Mesenteric fat pad (tissue), 1 donor: Measurements from ENCODE around the gene GNG12. TPM values are rescaled to one million over a fixed set of nuclear protein-coding genes. Genes with fewer than 3 reads are reported as not detected.

Source experiments
- DNase-seq: peaks from one replicate; pipeline ENCODE4 v3.0.0-alpha.2; 2020; ENCODE audit warnings: low spot score
- total RNA-seq: library from RNA; stranded (reverse); fragmentation: NEBNext Ultra II Directional; extraction: Animal tissue kit (Norgen Biotek cat#: 25700); gene quantifications from one replicate; pipeline ENCODE4 v1.2.1, GENCODE V29; 2021
- donor health status: DM: yes; HTN: yes; CAD: no.

GNG12 gene
- total RNA-seq, 1 donor from 2014 or later, result 128 TPM

DNA sequence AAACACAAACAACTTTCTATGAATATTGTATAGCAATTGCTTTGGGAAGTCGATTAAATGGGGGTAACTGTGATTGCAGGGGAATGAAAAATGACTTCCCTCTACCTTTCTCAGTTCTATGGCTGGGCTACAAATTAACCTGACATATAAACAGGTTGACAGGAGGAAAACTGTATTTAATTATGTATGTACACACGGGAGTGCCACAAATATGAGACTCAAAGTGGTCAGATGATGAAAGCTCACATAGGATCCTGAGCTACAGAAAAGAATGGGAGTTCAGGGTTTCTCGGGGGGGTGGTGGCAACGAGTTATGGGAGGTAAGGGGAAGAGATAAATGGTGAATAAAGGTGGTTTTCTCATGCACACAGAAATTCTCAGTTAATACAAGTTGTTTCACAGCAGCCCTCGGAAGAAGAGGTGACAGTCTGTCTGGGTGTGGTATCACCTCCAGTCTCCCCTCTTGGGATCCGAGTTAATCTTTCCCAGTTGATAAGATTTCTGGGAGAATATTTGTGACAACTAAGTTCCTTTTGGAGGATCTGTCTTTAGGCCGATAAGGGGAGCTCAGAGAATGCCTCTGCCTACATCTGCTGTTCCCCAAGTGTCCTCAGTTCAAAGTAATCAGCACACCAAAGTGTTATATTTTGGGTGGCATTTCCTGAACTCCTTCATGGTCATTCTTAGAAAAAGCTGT, 122.0 kb downstream of the GNG12 start:
- DNase-seq, result no peak

DNA sequence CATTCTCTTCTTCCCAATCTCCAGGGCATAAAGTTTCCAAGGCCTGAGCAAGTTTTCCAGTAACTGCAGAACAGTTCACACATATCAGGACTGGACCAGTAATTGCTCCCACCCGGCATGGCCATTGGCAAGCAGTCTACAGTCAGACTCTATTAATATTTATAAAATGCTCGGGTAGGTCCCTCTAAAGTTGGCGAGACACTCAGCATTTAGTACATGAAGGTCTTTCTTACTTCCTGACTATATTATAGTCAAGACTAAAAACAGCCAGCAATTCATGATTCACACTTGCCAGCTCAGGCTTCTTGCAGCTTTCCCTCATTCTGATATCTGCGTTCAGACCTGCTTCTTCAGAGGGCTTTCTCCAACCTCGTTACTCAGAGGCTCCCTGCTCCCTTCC, 122.8 kb downstream of the GNG12 start:
- DNase-seq, result no peak

DNA sequence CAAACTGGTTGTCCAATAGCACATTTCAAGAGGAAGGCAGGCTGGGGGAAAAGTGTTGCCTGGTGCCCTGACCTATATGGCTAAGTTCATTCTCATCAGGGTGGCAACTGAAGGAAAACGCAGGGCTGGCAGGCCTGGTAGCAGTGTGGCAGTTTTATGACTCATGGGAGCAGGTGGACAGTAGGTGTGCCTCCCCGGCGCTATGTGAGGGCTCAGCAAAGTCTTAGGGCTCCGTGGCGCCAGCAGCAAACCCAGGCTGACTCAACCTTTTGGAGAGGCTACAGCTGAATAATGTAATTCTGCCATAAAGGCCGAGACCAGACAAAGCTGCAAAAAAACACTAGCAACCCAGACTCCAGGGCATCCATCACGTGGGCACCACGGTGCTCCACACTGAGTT, 124.7 kb downstream of the GNG12 start:
- no peak for DNase-seq

DNA sequence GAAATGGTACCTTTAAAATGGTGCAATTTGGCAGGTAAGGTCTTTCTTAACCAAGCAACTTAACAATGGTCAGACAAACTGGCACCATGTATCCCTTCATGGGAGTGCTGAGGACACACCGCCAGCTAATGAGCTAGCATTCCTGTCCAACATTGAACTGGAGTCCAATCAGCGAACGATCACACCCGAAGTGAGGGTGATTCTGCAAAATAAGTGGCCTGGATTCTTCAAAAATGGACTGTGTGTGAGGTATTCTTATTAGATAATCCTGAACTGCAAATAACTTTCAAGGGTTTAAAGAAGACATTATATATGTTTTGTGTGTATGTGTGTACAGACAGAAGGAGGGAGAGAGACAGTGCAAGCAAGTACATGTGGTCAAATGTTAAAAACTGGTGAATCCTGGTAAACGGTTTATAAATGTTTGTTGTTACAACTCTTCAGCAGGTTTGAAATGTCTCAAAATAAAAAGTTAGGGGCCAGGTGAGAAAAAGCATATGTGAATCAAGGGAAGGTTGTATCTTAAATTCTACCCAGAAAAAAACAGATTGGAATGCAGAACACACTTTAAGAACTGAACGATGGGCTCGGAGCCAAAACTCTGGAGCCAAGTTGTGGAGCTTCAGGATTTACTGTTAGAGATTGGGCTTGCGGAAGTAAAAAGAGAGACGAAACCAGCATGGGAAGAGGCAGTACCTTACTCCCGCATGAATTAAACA, 127.4 kb downstream of the GNG12 start:
- DNase-seq, result no peak

DNA sequence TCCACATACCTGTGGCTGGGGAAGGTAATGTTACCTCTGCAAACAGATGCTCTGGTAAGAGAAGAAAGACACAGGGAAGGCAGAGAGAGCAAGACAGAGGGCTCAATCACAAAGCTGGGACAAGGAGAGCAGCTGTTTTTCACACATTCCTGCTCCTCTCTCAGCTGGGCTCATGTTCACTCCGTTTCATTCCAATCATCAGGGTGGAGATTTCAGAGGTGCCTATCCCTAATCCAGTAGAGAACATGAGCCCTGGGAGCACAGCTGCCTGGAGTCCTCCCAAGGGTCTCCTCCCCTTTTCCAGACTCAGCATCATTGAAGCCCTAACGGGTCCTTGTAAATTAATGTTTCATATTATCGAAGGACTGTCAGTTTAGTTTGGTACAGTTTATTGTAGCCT, 128.9 kb downstream of the GNG12 start:
- no peak for DNase-seq

DNA sequence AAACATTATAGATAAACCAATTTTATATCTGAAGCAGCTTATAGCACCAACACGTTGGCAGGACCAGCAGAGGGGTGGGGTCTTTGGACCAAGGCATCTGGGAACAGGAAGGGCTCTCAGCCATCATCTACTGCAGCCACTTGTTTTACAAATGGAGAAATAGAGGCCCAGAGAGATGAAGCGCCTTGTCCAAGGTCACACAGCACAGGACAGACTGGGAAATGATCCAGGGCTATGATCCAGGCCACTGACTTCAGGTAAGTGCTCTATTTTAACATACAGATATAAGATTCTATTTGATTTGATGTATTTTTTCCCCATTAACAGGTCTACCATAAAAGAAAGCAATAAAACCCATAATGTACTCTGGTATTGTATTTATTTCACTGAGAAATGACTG, 131.4 kb downstream of the GNG12 start:
- no peak for DNase-seq

DNA sequence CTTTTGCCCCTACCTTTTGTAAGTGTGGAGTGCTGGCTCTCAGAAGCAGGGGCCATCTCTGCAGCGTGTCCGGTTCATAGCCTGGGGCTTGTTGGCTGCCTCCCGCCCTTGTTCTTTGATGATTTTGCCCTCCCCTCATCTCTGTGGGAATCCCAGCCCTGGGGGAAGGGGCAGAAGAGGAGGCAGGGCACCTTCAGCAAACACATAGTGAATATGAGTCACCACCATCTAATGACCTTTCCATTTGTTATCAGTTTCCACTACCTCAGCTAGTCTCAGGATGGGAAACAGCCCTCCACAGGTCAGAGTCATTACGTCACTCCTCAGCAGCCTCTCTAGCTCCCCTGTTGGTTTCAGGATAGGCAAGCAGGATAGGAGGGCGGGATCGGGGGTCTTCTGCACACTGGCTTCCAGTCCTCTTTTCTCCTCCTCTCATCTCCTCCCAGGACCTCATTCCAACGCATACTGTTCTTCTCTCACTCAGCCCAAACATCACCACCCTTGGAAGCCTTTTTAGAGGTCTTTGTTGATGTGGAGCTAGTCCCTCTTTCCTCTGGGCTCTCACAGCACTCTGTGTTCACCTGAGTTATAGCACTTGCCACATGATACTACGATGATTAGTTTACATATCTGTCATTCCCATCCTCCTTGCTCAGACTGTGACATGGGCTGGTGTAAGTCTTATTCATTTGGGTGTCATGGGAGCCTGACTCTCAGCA, 132.4 kb downstream of the GNG12 start:
- no peak for DNase-seq

DNA sequence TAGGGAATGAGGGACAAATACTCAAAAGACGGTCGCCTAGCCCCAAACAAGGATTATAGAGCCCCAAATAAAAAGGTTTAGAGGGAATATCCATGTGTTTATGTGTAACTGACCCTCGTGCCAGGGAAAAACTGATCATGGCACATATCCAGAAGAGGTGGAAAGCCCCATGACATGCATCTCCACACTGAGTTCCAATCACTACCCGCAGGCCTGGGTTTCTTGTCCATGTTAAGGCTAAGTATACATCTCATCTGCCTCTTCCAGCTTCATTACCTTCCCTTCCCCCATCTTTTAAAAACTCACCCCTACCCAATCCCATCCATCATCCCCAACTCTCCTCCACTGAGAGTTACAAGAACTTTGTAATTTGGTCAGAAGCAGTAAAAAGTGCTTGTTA, 133.0 kb downstream of the GNG12 start:
- DNase-seq, result no peak

DNA sequence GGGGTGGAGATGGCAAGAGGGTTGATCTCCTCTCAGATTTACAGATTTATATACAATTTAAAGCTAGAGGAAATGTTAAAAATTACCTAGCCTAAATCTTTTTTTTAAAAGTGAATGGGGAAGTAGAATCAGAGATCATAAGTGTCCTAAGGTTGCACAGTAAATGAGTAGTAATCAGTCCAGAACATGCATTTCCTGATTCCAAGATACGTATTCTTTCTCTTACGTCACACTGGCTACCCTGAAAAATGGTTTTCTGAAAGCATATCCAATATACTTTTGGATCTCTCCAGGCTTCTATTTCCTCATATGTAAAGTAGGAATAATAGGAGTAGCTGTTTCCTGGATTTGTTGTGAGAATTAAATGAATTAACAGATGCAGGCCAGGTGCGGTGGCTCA, 136.6 kb downstream of the GNG12 start:
- no peak for DNase-seq

DNA sequence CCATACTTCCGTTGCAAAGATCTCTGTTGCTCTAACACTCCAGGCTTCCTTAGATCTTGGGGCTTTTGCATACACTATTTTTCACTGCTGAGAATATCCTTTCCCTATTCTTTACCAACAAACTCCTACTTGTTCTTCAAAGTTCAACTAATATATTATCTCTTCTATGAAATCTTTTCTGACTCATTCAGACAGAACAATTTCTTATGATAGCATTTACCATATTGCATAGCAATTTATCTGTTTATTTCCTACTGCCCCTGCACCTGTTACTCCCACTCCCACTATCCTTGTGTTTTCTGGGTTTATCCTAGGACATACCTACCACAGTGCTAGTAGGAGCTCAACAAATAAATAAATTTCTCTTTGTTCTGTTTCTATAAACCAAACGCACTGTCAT, 137.3 kb downstream of the GNG12 start:
- DNase-seq, result no peak

DNA sequence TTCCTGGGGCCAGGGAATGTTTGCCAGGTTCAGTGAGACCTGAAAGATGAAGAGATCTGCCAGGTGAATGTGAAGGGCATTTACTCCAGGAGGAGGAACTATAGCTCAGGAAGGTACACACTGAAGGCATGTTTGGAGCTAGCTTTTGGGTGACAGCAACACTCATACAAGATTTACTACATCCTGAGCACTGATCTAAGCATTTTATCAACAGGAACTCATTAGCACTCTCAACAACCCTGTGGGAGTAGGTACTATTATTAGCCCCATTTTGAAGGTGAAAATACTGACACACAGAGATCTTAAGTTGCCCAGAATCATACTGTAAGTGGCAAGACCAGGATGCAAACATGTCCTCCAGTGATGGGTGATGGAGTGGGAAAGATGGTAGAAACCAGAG, 141.6 kb downstream of the GNG12 start:
- DNase-seq, result no peak

DNA sequence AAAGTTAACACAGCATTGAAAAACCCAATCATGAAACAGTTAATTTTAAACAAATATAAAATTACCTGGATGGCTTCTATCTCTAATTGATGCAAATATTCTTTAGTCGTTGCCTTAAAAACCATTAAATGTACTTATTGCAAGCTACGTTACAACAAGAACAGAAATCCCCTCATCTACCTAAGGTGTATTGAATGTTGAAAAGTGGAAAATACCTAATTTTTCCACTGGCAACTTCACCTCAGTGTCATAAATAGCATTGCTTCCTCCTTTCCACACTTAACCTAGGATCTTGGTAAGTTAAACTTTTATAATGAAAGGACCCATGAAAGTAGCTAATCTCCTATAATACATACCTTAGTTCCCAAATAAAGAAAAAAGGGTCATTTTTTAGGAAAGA, 142.9 kb downstream of the GNG12 start:
- no peak for DNase-seq

DNA sequence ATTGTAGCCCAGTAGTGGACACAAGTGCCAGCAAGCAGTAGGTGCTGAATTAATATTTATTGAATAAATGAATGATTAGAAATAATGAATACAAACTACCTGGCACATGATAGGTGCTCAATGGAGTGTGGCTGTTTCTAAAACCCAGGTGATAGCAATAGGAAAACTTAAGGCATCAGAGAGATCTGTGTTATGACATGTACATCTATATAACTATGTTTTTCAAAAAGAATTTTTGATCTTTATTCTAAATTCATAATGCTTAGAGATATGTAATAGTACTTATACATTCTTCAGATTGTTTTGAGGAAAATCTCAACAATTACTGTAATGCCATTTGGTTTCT, 143.3 kb downstream of the GNG12 start:
- DNase-seq, result no peak

DNA sequence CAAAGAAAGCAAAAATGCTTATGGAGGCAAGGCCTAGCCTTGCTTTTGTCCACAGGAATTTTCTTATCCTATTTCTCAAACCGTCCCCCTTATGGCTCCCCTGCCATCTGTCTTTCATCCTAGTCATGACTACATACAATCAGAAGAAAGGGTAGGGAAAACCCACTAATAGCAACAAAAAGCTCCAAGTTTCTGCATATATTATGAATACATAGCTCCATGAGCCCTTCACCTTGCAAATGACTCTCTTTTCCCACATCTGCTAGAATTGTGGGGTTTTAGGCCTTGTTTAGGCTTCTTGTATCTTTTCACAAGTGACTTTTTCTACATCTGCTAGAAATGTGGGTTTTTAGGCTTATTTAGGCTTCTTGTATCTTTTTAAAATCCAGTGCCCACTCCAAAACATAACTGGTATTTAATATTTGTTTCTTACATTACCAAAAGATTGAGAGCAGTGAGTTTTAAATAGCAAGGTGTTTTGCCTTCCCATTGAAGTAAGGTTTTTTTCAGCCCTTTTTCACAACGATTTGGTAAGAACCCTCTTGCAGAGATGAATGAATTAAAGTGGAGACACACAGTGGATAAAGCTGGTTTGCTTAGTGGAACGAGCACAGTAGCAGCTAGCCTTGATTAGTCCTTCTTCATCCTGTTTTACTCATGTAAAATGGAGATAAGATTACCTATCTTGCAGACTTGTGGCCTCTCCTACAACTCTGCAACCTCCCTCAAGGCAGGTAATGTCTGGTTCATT, 143.8 kb downstream of the GNG12 start:
- no peak for DNase-seq

DNA sequence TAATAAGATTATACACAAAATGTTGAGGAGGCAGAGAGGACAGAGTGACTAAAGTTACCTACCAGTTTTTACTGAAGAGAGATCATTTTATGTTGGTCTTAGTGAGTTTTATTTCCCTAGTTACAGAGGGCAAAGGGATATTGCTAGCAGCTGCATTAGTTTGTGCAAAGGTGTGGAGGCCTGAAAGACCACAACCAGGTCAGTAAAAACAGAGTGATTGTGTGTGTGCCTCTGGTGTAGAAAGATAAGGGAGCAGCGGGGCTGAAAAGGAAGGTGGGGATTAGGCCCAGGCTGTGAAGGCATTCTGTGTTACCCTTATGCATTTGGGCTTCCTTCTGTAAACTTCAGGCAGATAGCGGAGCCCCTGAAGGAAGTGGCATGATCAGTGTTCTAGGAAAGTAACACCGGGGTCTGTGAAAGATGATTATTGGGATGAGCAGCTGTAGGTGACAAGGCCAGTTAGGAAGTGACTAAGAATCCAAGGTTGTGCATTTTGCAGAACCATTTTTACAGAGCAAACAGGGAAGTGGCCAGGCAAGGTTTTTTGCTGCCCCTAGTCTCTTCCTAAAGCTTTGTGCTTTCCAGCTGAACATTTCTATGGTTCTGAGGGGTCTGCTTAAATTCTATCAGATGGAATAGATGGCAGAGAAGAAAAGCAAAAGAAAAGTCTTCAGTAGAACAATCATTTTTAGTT, 144.6 kb downstream of the GNG12 start:
- DNase-seq, result no peak

DNA sequence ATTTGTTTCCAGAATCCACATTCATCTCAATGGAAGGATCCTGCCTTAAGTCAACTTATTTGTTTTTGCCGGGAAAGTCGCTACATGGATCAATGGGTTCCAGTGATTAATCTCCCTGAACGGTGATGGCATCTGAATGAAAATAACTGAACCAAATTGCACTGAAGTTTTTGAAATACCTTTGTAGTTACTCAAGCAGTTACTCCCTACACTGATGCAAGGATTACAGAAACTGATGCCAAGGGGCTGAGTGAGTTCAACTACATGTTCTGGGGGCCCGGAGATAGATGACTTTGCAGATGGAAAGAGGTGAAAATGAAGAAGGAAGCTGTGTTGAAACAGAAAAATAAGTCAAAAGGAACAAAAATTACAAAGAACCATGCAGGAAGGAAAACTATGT, 145.6 kb downstream of the GNG12 start:
- no peak for DNase-seq

DNA sequence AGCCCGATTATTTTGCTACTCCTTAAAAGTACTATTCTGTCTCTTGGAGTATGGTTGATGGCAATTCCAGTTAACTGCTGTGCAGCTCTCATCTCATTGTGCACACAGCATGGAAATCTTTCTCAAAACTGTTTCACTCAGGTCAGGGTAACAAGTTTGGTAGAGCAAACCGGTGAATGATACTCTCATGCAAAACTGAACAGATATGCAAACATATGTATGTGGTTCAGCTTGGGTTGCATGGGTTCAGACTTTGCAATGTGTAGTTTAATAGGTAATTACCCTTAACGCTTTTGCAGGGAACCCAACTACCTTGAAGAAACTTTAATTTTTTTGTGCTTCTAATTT, 146.1 kb downstream of the GNG12 start:
- DNase-seq, result no peak

DNA sequence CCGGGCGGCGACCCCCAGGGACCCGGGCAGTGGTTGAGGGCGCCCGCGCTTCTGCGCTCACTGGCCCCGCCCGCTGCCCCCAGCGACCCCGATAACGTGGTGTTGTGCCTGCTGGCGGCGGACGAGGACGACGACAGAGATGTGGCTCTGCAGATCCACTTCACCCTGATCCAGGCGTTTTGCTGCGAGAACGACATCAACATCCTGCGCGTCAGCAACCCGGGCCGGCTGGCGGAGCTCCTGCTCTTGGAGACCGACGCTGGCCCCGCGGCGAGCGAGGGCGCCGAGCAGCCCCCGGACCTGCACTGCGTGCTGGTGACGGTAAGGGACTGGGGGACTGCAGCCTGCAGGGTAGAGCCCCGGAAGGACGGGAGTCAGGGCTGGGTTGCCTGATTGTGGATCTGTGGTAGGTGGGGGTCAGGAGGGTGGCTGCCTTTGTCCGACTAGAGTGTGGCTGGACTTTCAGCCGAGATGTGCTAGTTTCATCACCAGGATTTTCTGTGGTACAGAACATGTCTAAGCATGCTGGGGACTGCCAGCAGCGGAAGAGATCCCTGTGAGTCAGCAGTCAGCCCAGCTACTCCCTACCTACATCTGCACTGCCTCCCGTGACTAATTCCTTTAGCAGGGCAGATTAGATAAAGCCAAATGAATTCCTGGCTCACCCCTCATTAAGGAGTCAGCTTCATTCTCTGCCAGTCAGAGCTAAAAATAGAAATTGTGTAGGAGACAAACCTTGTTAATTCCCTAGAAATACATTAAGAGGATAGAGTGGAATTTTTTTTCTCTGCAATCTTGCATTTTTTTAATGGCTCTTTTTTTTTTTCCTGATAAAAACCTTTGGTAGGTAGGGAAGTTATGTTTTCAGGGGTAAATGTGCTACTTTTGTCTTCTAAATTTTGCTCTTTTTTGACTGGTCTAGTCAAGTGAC, 146.7 kb downstream of the GNG12 start:
- DNase-seq, result peak; percentile 91

DNA sequence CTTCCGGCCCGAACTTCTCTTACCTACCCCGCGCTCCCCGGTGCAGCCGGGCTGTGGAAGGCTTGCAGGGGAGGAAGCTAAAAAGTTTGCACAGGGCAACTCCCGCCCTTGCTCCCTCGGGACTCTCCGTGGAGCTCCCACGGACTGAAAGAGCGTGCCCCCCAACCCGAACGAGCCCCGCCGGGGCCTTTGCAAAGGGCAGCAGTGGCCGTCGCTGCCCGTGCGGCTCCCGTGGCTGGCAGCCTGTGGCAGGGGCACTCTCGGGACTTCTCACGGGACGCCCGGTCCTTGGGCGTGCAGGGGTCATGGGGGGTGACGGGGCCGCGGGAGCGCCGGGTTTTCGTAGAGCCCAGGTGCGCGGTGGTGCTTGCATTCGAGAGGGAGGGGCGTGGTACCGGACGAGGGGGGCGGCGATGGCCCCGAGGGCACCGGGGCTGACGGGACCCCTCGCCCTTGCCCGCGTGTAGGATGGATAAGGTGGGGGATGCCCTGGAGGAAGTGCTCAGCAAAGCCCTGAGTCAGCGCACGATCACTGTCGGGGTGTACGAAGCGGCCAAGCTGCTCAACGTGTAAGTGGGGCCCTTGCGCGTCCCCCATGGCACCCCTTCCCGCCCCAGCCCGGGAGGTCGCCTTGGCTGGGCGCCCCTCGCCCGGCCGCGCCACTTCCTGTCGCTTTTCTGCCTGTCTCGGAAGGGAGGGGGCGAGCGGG, 147.6 kb downstream of the GNG12 start:
- peak; percentile 91 for DNase-seq
